Activated T-helper 9 cell treated with anti-CD3 and anti-CD28 coated beads, Interleukin-2, amount 50 U/mL, for 16 hours (primary cell): ENCODE measurements around the gene MMP10.

Source experiments
- DNase-seq: peaks from one replicate; pipeline ENCODE4 v3.0.0-alpha.2; 2020; ENCODE audit warnings: low read depth

MMP10 gene

DNA sequence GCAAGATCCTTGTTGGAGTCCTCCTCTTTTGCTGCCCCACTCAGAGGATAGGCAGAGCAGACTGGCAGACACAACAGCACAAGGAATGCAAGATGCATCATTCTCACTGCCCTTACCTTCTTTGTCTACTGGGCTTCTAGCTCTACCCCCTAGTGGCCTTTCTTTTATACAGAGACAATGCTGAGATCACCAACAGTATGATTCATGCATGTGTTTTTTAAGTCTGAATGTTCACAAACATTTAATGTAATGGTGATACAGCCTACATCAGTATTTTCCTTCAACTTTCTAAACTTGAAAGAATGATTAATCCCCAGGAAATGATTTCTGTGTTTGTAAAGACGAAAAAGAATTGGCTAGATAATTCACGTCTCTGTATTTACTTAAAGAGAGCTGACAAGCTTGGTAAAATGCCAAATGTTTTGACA, at the start of gene MMP10:
Gene MMP10, minus strand, starts transcription at position 138 of the 428 bp plus-strand sequence. Its CDS starts 37 bp downstream, at position 101.
- no peak for DNase-seq

GRCh38 chr11:102829316-102830000, 49.0 kb upstream of the MMP10 start:
- DNase-seq, result no peak

GRCh38 chr11:102824556-102824955, 44.1 kb upstream of the MMP10 start:
- no peak for DNase-seq

DNA sequence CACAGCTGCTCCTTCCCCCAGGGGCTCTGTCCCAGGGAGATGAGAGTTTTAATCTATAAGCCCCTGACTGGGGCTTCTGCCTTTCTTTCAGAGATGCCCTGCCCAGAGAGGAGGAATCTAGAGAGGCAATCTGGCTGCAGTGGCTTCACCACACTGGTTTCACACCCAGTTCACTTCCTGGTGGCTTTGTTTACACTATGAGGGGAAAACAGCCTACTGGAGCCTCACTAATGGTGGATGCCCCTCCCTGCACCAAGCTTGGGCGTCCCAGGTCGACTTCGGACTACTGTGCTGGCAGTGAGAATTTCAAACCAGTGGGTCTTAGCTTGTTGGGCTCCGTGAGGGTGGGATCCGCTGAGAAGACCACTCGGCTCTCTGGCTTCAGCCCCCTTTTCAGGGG, 39.1 kb upstream of the MMP10 start:
- no peak for DNase-seq

- no peak for DNase-seq
Measured at GRCh38 chr11:102813484-102813883, 33.1 kb upstream of the MMP10 start.

- DNase-seq, result no peak
Measured at GRCh38 chr11:102812188-102812587, 31.8 kb upstream of the MMP10 start.

DNA sequence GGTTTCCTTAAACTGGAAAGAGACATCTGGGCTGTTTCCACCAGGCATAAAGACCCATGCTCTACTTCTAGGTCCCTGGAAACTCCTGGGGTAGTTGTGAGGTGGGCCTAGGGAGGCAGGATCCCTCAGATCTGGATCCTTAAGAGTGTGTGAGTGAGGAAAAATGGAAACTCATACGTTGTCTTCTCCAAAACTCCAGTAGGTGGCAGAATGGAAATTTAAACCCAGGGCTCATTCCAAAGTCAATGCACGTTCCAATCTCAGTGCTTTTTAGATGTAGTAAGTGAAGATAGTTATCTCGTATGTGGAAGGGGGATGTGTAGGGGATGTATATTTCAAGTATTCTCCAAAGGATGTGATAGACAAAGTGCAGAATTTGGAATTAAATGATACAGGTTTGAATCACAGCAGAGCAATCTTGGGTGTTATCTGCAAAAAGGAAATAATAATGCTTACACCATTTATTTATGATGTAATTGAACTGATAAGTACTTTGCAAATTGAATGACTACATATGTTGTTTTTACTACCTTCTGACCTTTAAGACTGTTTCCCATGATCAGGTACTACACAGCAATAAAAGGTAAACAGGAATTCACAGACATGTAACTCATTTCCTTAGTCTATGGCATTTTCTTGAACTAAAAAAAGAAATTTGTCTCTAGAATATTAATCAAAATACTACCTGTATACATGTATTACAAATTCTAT, 30.7 kb upstream of the MMP10 start:
- DNase-seq, result no peak

DNA sequence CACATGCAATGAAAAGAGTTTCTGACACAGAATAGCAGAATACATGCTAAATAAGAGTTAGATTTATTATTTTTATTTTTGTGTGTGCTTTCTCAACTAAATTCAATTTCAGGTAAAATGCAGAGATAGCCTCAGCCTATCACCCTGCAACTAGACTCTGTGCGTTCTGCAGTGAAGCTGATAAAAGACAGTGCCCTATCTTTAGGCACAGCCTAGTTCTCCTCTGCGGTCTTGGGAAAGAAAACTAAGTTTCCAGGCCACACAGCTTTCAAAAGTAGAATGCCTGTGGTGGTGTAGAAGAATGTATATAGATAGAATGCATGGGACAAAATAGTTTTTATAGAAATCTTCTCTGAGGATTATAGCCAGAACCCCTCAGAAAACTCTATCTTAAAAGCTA, 29.5 kb upstream of the MMP10 start:
- DNase-seq, result no peak

DNA sequence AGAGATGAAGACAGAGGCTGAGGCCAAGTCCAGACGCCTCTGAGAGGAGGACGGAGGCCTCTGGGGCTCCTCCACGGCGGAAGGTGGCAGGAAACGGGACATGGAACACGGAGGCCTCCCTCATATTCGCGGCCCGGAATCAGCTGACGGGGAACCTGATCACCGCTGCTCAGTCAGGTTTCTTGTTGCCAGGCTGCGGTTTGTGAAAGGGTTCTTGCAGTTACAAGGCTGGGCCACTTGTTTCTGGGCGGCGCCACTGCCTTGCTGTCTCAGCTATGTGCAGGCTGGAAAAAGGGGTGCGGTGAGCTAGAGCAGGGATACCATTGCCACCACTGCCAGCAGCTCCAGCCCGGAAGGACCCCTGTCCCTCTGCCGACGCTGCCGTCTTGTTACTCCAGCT, 27.5 kb upstream of the MMP10 start:
- DNase-seq, result no peak

GRCh38 chr11:102806296-102806695, 25.9 kb upstream of the MMP10 start:
- DNase-seq, result no peak

GRCh38 chr11:102802341-102802740, 21.9 kb upstream of the MMP10 start:
- DNase-seq, result no peak

GRCh38 chr11:102800767-102801166, 20.3 kb upstream of the MMP10 start:
- no peak for DNase-seq

DNA sequence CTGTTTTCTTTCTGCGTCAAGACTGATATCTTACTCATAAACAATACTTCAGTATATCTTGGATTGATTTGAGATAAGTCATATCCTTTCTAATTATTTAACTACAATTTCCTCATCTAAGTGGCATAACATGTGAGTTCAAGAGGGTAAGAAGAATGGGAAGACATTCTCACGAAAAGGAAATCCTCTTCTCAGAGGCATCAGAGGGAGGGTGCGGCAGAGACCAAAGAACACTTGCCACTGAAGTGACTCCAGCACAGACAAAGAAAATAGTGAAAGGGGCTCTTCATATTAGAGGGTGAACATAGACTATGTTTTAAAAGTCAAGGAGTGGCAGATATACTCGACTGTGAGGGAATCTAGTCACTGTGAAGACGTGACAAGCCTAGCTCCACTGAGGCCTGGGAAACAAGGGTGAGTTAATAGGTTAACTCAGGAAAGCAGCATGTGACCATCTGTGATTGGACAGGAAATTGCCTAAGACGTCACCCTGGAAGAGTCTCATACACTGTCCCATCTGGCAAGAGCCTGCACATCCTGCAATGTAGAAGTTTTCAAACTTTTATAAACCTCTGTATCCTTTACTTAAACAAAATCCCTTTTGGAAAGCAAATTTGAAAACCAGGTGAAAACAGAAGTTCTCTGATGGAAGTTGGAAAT, 19.4 kb upstream of the MMP10 start:
- DNase-seq, result no peak

GRCh38 chr11:102798012-102798746, 17.8 kb upstream of the MMP10 start, which contains the start of gene MMP1:
Gene MMP1 (minus strand): TSS chr11:102798160. CDS start chr11:102798092, 68 bp downstream.
- DNase-seq, result no peak

DNA sequence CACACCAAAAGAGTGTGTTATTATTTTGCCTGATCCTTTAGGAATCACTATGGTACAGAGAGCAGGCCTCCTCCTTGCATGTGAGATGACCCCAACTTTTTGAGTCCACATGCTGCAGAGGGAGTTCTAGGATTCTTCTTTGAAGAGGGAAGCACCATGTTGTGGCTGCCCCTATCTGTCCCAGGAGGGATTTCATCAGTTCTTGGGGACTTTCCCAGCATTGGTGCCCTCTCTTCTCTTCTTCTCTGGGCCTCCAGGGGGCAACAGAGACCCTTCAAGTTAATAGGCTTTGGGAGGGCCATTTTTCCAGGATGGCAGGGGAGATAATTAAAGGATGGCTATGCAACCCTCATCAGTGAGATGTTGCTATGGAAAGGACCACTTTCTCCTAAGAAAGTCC, 14.0 kb upstream of the MMP10 start:
- no peak for DNase-seq

DNA sequence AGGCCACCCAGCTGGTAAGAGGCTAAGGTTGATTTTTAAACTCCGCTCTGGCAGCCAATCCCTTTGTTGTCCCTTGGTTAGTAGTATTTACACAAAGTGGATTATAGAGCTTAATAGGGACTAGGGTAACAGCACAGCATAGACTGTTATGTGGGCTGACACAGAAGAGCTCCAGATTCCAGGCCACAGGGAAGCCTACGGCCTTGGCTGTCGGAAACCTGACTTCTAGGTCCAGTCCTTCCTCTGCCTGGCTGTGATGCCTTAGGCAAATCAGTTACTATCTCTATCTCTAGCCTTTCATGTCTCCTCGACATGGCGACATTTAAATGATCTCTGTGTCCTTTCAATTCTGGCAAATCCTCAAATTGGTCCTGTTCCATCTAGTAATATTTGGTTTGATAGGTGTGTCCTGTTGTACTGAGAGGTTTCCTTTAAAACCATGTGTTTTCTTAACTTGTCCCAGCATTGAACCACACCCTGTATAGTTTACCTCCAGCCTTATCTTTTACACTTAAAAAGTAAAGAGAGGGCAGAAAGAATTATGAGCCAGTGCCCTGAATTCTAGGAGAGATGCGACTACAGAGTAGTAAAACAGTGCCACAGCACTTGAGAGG, 13.4 kb upstream of the MMP10 start:
- no peak for DNase-seq

DNA sequence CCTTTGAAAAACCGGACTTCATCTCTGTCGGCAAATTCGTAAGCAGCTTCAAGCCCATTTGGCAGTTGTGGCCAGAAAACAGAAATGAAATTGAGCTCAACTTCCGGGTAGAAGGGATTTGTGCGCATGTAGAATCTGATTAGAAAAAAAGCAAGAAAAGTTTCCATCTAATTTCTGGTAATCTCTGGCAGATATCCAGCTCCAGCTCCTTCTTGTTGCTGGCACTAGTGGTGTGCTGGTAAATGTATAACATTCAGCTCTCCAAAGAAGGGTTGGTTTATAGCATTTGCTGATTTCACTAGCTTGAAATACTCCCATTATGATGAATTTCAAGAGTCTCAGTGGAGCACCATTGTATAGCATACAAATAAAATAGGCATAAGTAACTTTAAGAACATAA, 12.2 kb upstream of the MMP10 start:
- DNase-seq, result no peak

GRCh38 chr11:102791271-102792036, 11.0 kb upstream of the MMP10 start:
- DNase-seq, result no peak

GRCh38 chr11:102788334-102788995, 8.0 kb upstream of the MMP10 start:
- no peak for DNase-seq

GRCh38 chr11:102784380-102784779, 4.0 kb upstream of the MMP10 start:
- DNase-seq, result no peak

GRCh38 chr11:102783720-102784119, 3.3 kb upstream of the MMP10 start:
- DNase-seq, result no peak
